HEK293 (cell line): Measurements from ENCODE around the gene HTR2C.
"Not testable (repeated sequence)": the region's sequence is repeated elsewhere in the genome, so short reads cannot be mapped to it uniquely, and the experiment has no call there.

ENCODE experiments used
- KLF10 ChIP-seq: fragments of 450-650 bp; IDR thresholded peaks from 2 replicates; pipeline ENCODE4 v1.5.1; 2018; ENCODE audit warnings: missing biosample characterization, mild to moderate bottlenecking, missing genetic modification characterization
- YY1 ChIP-seq: fragments of 450-650 bp; formaldehyde crosslinking; IDR thresholded peaks from 2 replicates; pipeline ENCODE4 v1.5.1; 2018; ENCODE audit warnings: missing biosample characterization, missing genetic modification characterization
- ZBTB21 ChIP-seq: fragments of 450-650 bp; formaldehyde crosslinking; IDR thresholded peaks from 2 replicates; pipeline ENCODE4 v1.5.1; 2017; ENCODE audit warnings: missing biosample characterization, missing genetic modification characterization
- ZBTB7A ChIP-seq: fragments of 450-650 bp; formaldehyde crosslinking; IDR thresholded peaks from 2 replicates; pipeline ENCODE4 v1.5.1; 2016; ENCODE audit warnings: low read depth, missing biosample characterization, missing genetic modification characterization
- ZNF19 ChIP-seq: fragments of 450-650 bp; formaldehyde crosslinking; IDR thresholded peaks from 2 replicates; pipeline ENCODE4; 2016; ENCODE audit warnings: missing biosample characterization, missing genetic modification characterization, low read depth
- ZNF350 ChIP-seq: fragments of 450-650 bp; formaldehyde crosslinking; IDR thresholded peaks from 2 replicates; pipeline ENCODE4 v1.5.0; 2017; ENCODE audit warnings: missing biosample characterization, mild to moderate bottlenecking, missing genetic modification characterization
- ZNF514 ChIP-seq: fragments of 450-650 bp; formaldehyde crosslinking; IDR thresholded peaks from 2 replicates; pipeline ENCODE4 v1.5.1; 2016; ENCODE audit warnings: missing biosample characterization, missing genetic modification characterization
- ZNF624 ChIP-seq: fragments of 450-650 bp; formaldehyde crosslinking; IDR thresholded peaks from 2 replicates; pipeline ENCODE4 v1.5.1; 2017; ENCODE audit warnings: missing biosample characterization, missing genetic modification characterization
- ZSCAN30 ChIP-seq: fragments of 450-650 bp; IDR thresholded peaks from 2 replicates; pipeline ENCODE4 v1.5.1; 2018; ENCODE audit warnings: missing biosample characterization, mild to moderate bottlenecking, missing genetic modification characterization, moderate library complexity
- TF ChIP-seq, protein P1 (sequence below): fragments of 450-650 bp; formaldehyde crosslinking; IDR thresholded peaks from 2 replicates; pipeline ENCODE4 v1.5.1; 2016; ENCODE audit warnings: missing biosample characterization, missing genetic modification characterization
- TF ChIP-seq, protein P2 (sequence below): fragments of 450-650 bp; formaldehyde crosslinking; IDR thresholded peaks from 2 replicates; pipeline ENCODE4 v1.5.1; 2016; ENCODE audit warnings: missing biosample characterization, missing genetic modification characterization, borderline replicate concordance
- TF ChIP-seq, protein P3 (sequence below): fragments of 450-650 bp; formaldehyde crosslinking; IDR thresholded peaks from 2 replicates; pipeline ENCODE4 v1.5.1; 2016; ENCODE audit warnings: missing biosample characterization, missing genetic modification characterization
- TF ChIP-seq, protein P4 (sequence below): fragments of 450-650 bp; formaldehyde crosslinking; IDR thresholded peaks from 2 replicates; pipeline ENCODE4 v1.5.1; 2017; ENCODE audit warnings: missing biosample characterization, missing genetic modification characterization

DNA sequence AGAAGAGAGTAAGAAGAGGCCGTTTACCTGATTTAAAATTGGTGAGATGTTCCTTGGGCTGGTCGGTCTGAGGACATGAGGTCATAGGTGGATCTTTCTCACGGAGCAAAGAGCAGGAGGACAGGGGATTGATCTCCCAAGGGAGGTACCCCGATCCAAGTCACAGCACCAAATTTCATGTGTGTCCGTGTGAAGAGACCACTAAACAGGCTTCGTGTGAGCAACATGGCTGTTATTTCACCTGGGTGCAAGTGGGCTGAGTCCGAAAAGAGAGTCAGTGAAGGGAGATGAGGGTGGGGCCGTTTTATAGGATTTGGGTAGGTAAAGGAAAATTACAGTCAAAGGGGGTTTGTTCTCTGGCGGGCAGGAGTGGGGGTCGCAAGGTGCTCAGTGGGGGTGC, 22.7 kb downstream of the HTR2C start:
- TF ChIP-seq ZBTB21 (tag by site-specific recombination); ZNF19 (tag by site-specific recombination); ZNF624 (tag by site-specific recombination); ZNF514 (tag by site-specific recombination); ZSCAN30 (tag by site-specific recombination); ZNF350; YY1 (tag by site-specific recombination); KLF10 (tag by site-specific recombination); ZBTB7A (tag by site-specific recombination): not testable (repeated sequence)
- TF ChIP-seq, protein P1, sequence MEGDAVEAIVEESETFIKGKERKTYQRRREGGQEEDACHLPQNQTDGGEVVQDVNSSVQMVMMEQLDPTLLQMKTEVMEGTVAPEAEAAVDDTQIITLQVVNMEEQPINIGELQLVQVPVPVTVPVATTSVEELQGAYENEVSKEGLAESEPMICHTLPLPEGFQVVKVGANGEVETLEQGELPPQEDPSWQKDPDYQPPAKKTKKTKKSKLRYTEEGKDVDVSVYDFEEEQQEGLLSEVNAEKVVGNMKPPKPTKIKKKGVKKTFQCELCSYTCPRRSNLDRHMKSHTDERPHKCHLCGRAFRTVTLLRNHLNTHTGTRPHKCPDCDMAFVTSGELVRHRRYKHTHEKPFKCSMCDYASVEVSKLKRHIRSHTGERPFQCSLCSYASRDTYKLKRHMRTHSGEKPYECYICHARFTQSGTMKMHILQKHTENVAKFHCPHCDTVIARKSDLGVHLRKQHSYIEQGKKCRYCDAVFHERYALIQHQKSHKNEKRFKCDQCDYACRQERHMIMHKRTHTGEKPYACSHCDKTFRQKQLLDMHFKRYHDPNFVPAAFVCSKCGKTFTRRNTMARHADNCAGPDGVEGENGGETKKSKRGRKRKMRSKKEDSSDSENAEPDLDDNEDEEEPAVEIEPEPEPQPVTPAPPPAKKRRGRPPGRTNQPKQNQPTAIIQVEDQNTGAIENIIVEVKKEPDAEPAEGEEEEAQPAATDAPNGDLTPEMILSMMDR (tag by site-specific recombination): not testable (repeated sequence)
- TF ChIP-seq, protein P2, sequence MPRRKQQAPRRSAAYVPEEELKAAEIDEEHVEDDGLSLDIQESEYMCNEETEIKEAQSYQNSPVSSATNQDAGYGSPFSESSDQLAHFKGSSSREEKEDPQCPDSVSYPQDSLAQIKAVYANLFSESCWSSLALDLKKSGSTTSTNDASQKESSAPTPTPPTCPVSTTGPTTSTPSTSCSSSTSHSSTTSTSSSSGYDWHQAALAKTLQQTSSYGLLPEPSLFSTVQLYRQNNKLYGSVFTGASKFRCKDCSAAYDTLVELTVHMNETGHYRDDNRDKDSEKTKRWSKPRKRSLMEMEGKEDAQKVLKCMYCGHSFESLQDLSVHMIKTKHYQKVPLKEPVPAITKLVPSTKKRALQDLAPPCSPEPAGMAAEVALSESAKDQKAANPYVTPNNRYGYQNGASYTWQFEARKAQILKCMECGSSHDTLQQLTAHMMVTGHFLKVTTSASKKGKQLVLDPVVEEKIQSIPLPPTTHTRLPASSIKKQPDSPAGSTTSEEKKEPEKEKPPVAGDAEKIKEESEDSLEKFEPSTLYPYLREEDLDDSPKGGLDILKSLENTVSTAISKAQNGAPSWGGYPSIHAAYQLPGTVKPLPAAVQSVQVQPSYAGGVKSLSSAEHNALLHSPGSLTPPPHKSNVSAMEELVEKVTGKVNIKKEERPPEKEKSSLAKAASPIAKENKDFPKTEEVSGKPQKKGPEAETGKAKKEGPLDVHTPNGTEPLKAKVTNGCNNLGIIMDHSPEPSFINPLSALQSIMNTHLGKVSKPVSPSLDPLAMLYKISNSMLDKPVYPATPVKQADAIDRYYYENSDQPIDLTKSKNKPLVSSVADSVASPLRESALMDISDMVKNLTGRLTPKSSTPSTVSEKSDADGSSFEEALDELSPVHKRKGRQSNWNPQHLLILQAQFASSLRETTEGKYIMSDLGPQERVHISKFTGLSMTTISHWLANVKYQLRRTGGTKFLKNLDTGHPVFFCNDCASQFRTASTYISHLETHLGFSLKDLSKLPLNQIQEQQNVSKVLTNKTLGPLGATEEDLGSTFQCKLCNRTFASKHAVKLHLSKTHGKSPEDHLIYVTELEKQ (tag by site-specific recombination): not testable (repeated sequence)
- TF ChIP-seq, protein P3, sequence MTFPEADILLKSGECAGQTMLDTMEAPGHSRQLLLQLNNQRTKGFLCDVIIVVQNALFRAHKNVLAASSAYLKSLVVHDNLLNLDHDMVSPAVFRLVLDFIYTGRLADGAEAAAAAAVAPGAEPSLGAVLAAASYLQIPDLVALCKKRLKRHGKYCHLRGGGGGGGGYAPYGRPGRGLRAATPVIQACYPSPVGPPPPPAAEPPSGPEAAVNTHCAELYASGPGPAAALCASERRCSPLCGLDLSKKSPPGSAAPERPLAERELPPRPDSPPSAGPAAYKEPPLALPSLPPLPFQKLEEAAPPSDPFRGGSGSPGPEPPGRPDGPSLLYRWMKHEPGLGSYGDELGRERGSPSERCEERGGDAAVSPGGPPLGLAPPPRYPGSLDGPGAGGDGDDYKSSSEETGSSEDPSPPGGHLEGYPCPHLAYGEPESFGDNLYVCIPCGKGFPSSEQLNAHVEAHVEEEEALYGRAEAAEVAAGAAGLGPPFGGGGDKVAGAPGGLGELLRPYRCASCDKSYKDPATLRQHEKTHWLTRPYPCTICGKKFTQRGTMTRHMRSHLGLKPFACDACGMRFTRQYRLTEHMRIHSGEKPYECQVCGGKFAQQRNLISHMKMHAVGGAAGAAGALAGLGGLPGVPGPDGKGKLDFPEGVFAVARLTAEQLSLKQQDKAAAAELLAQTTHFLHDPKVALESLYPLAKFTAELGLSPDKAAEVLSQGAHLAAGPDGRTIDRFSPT: not testable (repeated sequence)
- TF ChIP-seq, protein P4, sequence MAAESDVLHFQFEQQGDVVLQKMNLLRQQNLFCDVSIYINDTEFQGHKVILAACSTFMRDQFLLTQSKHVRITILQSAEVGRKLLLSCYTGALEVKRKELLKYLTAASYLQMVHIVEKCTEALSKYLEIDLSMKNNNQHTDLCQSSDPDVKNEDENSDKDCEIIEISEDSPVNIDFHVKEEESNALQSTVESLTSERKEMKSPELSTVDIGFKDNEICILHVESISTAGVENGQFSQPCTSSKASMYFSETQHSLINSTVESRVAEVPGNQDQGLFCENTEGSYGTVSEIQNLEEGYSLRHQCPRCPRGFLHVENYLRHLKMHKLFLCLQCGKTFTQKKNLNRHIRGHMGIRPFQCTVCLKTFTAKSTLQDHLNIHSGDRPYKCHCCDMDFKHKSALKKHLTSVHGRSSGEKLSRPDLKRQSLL (tag by site-specific recombination): not testable (repeated sequence)
